Smooth muscle cell (in vitro differentiated cells): ENCODE data around the gene HIVEP1. TPM values are rescaled to one million over a fixed set of nuclear protein-coding genes. Genes with fewer than 3 reads are reported as not detected.

Experiments used
- DNase-seq: peaks from one replicate; lab custom pipeline; 2025; ENCODE audit not compliant: unreplicated experiment; lab: John Stamatoyannopoulos, UW
- H2AFZ ChIP-seq: fragments of 200-600 bp; sonication (generic); 2 replicates; pipeline ENCODE4 v1.6.0; 2016; ENCODE audit warnings: antibody characterized with exemption, low read depth, mild to moderate bottlenecking
- H3F3A ChIP-seq: fragments of 200-600 bp; sonication (generic); 2 replicates; pipeline ENCODE4 v1.6.0; 2017; ENCODE audit warnings: antibody characterized with exemption, low read depth
- H3K27ac ChIP-seq: fragments of 200-600 bp; sonication (generic); 2 replicates; pipeline ENCODE4 v1.5.1; 2016; ENCODE audit warnings: low read depth, mild to moderate bottlenecking
- H3K27me3 ChIP-seq: fragments of 200-600 bp; sonication (generic); 2 replicates; pipeline ENCODE4 v1.6.1; 2016; ENCODE audit warnings: low read depth, mild to moderate bottlenecking
- H3K36me3 ChIP-seq: fragments of 200-600 bp; sonication (generic); 2 replicates; pipeline ENCODE4 v1.5.1; 2016; ENCODE audit warnings: low read depth
- H3K4me1 ChIP-seq: fragments of 200-600 bp; sonication (generic); 2 replicates; pipeline ENCODE4 v1.5.1; 2016; ENCODE audit warnings: low read depth
- H3K4me2 ChIP-seq: fragments of 200-600 bp; sonication (generic); 2 replicates; pipeline ENCODE4 v1.6.0; 2016; ENCODE audit warnings: mild to moderate bottlenecking
- H3K4me3 ChIP-seq: fragments of 200-600 bp; sonication (generic); 2 replicates; pipeline ENCODE4 v1.5.1; 2016; ENCODE audit warnings: mild to moderate bottlenecking
- H3K79me2 ChIP-seq: fragments of 200-600 bp; sonication (generic); 2 replicates; pipeline ENCODE4 v1.6.0; 2016; ENCODE audit warnings: low read depth, mild to moderate bottlenecking
- H3K9ac ChIP-seq: fragments of 200-600 bp; sonication (generic); 2 replicates; pipeline ENCODE4 v1.6.0; 2016; ENCODE audit warnings: low read depth
- H3K9me3 ChIP-seq: fragments of 200-600 bp; sonication (generic); replicated peaks from 2 replicates; pipeline ENCODE4 v1.5.1; 2016; ENCODE audit warnings: low read depth
- H4K20me1 ChIP-seq: fragments of 200-600 bp; sonication (generic); 2 replicates; pipeline ENCODE4 v1.6.0; 2016; ENCODE audit warnings: low read depth
- CTCF ChIP-seq: fragments of 200-600 bp; sonication (generic); IDR thresholded peaks from 2 replicates; pipeline ENCODE4 v1.5.1; 2017; ENCODE audit warnings: borderline replicate concordance, mild to moderate bottlenecking, antibody characterized with exemption; ENCODE audit not compliant: insufficient read depth, poor library complexity, severe bottlenecking
- WGBS: methylation state at CpG from one replicate; pipeline ENCODE4 v1.1.7; 2016; ENCODE audit warnings: low lambda C conversion rate; 5-methylcytosine and 5-hydroxymethylcytosine counted together
- polyA plus RNA-seq: library from polyadenylated mRNA; unstranded; fragments of >200 nt; fragmentation: Nextera tagmentation; extraction: Ambion mirVana; gene quantifications from 2 replicates; pipeline ENCODE4 v1.2.1, GENCODE V29; 2016
- total RNA-seq: library from RNA; depleted of rRNA; stranded (reverse); fragments of >200 nt; gene quantifications from 2 replicates; pipeline ENCODE4 v1.2.3, GENCODE V29; 2014

HIVEP1 gene
- total and polyA plus RNA-seq, 2 experiments from 2014 or later = 6.8 to 58.8 TPM

DNA sequence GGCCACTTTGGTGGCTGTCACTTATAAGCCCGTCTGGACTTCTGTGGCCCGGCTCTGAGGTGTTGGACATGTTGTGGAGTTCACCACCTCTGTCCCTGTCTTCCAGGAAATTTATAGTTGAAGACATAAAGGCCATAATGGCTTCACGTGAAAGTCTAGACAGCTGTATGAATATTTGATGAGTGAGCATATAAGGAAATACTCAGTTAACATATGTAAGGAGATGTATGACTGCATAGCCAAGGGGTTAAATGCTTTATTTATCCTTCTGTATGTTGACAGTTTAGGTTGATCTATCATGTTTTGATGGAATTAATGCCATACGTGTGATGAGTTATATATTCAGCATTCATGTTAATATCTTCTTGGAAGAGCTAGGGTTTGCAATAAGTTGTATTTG is 16.1 kb downstream of the HIVEP1 start:
- Histone ChIP-seq H3F3A (peaks cover 13% of the 10 kb centered on the region), H3K9me3 (no peaks in the 10 kb centered on the region), H3K27ac (no peak overlapping the region), H3K79me2 (peaks cover 86% of the 10 kb centered on the region), H3K4me1 (peaks cover 7% of the 10 kb centered on the region), H2AFZ (no peak overlapping the region), H3K4me3 (no peak overlapping the region), H3K36me3 (peaks cover 16% of the 10 kb centered on the region), H4K20me1 (peaks cover 64% of the 10 kb centered on the region), H3K9ac (no peak overlapping the region), H3K4me2 (no peak overlapping the region), H3K27me3 (no peaks in the 10 kb centered on the region)
- WGBS = 95% methylated on average over 4 of the region's 4 CpGs
- TF ChIP-seq CTCF = no peak
- DNase-seq = no peak

- no peaks in the 10 kb centered on the region for H3K9me3 ChIP-seq
- no peak overlapping the region for H3K9ac ChIP-seq
- no peak overlapping the region for H3K4me3 ChIP-seq
- H2AFZ ChIP-seq = no peak overlapping the region
- WGBS = 98% methylated on average over 4 of the region's 4 CpGs
- no peak overlapping the region for H3K27ac ChIP-seq
- peaks cover 16% of the 10 kb centered on the region for H3K4me1 ChIP-seq
- no peaks in the 10 kb centered on the region for H3K27me3 ChIP-seq
- no peak overlapping the region for H3K4me2 ChIP-seq
- peaks cover 16% of the 10 kb centered on the region for H3K36me3 ChIP-seq
- H4K20me1 ChIP-seq = peaks cover 65% of the 10 kb centered on the region
- H3K79me2 ChIP-seq = peaks cover 98% of the 10 kb centered on the region
- no peak for DNase-seq
- TF ChIP-seq CTCF = no peak
- H3F3A ChIP-seq = peaks cover 3% of the 10 kb centered on the region
Observed at GRCh38 chr6:12029979-12030737, 18.0 kb downstream of the HIVEP1 start.

DNA sequence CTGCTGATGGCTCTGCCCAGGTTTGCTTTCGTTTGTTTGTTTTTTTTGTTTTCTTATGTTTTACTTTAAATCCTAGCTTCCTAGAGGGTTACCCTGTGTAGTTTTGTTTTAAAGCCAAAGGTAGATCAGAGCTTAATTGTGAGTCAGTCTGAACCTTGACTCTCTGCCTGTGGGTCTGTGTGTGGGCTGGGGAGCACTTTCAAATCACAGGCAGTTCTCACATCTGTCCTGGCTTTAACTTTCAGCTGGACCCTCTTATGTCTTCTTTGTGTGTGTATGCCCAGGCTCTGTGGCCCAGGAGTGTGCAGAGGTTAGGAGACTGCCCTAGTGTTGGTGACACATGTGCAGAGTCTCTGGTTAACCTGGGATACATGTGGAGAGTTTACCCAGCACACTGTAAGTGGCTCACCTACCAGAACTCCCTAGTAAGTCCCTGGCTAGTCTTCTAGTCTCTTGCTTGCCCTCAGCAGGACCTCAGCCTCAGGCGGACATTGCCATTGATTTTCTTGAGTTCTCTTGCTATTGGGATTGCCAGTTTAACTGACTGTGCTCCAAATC is 19.0 kb downstream of the HIVEP1 start:
- H3K27me3 ChIP-seq = no peaks in the 10 kb centered on the region
- peaks cover 16% of the 10 kb centered on the region for H3K36me3 ChIP-seq
- 96% methylated on average over 2 of the region's 2 CpGs for WGBS
- DNase-seq = no peak
- peaks cover 99% of the 10 kb centered on the region for H3K79me2 ChIP-seq
- H2AFZ ChIP-seq = no peak overlapping the region
- H3K4me3 ChIP-seq = no peak overlapping the region
- peaks cover 14% of the 10 kb centered on the region for H3K4me1 ChIP-seq
- H3K9ac ChIP-seq = no peak overlapping the region
- no peaks in the 10 kb centered on the region for H3K9me3 ChIP-seq
- TF ChIP-seq CTCF = no peak
- H3F3A ChIP-seq = no peaks in the 10 kb centered on the region
- no peak overlapping the region for H3K4me2 ChIP-seq
- H3K27ac ChIP-seq = no peak overlapping the region
- H4K20me1 ChIP-seq = peaks cover 65% of the 10 kb centered on the region
